Tibial artery (tissue), 4 donors: ENCODE data around the gene OR6B2.

ENCODE experiments used
- DNase-seq, 2 donors: peaks; one replicate each; pipeline ENCODE4 v3.0.0-alpha.2; 2019
- H3K27ac ChIP-seq, 2 donors: fragments of 200-600 bp; sonication (generic) in 1 of 2; 1 replicate in 1 of 2; 2 replicates in 1 of 2; pipeline ENCODE4 v1.5.1; 2018 to 2019; ENCODE audit warnings: mild to moderate bottlenecking in 1 of 2
- H3K27me3 ChIP-seq, 2 donors: fragments of 200-600 bp; sonication (generic) in 1 of 2; one replicate each; pipeline versions ENCODE4 v1.5.1 to v1.6.0; 2016 to 2019
- H3K36me3 ChIP-seq, 3 donors: fragments of 200-600 bp; sonication (generic) in 2 of 3; one replicate each; pipeline ENCODE4 v1.5.1; 2016 to 2019; ENCODE audit warnings: mild to moderate bottlenecking in 2 of 3
- H3K4me1 ChIP-seq, 4 donors: fragments of 200-600 bp; sonication (generic) in 2 of 4; 1 replicate in 3 of 4; 2 replicates in 1 of 4; pipeline ENCODE4 v1.5.1; 2016 to 2019
- H3K4me3 ChIP-seq, 2 donors: fragments of 200-600 bp; sonication (generic) in 1 of 2; 1 replicate in 1 of 2; 2 replicates in 1 of 2; pipeline ENCODE4 v1.5.1; 2018 to 2019; ENCODE audit warnings: mild to moderate bottlenecking in 2 of 2
- H3K9me3 ChIP-seq, 3 donors: fragments of 200-600 bp; sonication (generic) in 1 of 3; one replicate each; pipeline ENCODE4 v1.5.1; 2016 to 2019
- CTCF ChIP-seq, 2 experiments: fragments of 200-600 bp in 1 of 2; fragments of 450-650 bp in 1 of 2; IDR thresholded peaks; one replicate each; pipeline ENCODE4 v1.5.1; 2017 to 2019; ENCODE audit warnings: antibody characterized with exemption in 2 of 2, mild to moderate bottlenecking in 1 of 2, moderate library complexity in 1 of 2
- intact Hi-C: fragments of 100-400 bp; cut with DNase I; formaldehyde crosslinking; loops from one replicate; pipeline ENCODE4 v1.15.0; 2023; ENCODE audit warnings: low total_unique reads

The OR6B2 gene

GRCh38 chr2:240069829-240070228 lies 39.6 kb upstream of the OR6B2 start:
- Histone ChIP-seq H3K4me3 (no peak overlapping the region), H3K4me1 (no peaks in the 10 kb centered on the region), H3K9me3 (peaks cover 0 to 5% (median 0%) of the 10 kb centered on the region in 3 donors), H3K27me3 (peaks cover 0 to 6% of the 10 kb centered on the region in 2 donors), H3K27ac (no peak overlapping the region), H3K36me3 (no peaks in the 10 kb centered on the region)
- no peak for TF ChIP-seq CTCF (IDR thresholded peaks at IDR 0.05)
- DNase-seq: no peak
- intact Hi-C loops: no loop called here

GRCh38 chr2:240068193-240068592 lies 38.0 kb upstream of the OR6B2 start:
- no peak for DNase-seq

GRCh38 chr2:240066489-240066888 lies 36.3 kb upstream of the OR6B2 start:
- H3K27me3 ChIP-seq: peaks cover 0 to 6% of the 10 kb centered on the region in 2 donors
- H3K4me3 ChIP-seq: no peak overlapping the region
- peaks cover 0 to 5% (median 0%) of the 10 kb centered on the region in 3 donors for H3K9me3 ChIP-seq
- no peak overlapping the region for H3K27ac ChIP-seq
- no peaks in the 10 kb centered on the region for H3K4me1 ChIP-seq
- intact Hi-C loops: no loop called here
- DNase-seq: no peak
- no peaks in the 10 kb centered on the region for H3K36me3 ChIP-seq
- TF ChIP-seq CTCF (IDR thresholded peaks at IDR 0.05): no peak

More at GRCh38 chr2:240068193-240068592, 38.0 kb upstream of the OR6B2 start:
- no peak for TF ChIP-seq CTCF (IDR thresholded peaks at IDR 0.05)
- no peaks in the 10 kb centered on the region for H3K4me1 ChIP-seq
- peaks cover 0 to 5% (median 0%) of the 10 kb centered on the region in 3 donors for H3K9me3 ChIP-seq
- H3K4me3 ChIP-seq: no peak overlapping the region
- intact Hi-C loops: no loop called here
- H3K27me3 ChIP-seq: peaks cover 0 to 6% of the 10 kb centered on the region in 2 donors
- no peaks in the 10 kb centered on the region for H3K36me3 ChIP-seq
- H3K27ac ChIP-seq: no peak overlapping the region

- intact Hi-C loops: no loop called here
- DNase-seq: no peak
- Histone ChIP-seq H3K4me3 (no peak overlapping the region), H3K27ac (no peak overlapping the region), H3K4me1 (no peaks in the 10 kb centered on the region), H3K9me3 (peaks cover 0 to 5% (median 0%) of the 10 kb centered on the region in 3 donors), H3K36me3 (no peaks in the 10 kb centered on the region), H3K27me3 (peaks cover 0 to 6% of the 10 kb centered on the region in 2 donors)
- TF ChIP-seq CTCF (IDR thresholded peaks at IDR 0.05): no peak
Observed at GRCh38 chr2:240064898-240065297, 34.7 kb upstream of the OR6B2 start.

GRCh38 chr2:240060977-240061591 lies 30.9 kb upstream of the OR6B2 start:
- H3K36me3 ChIP-seq: no peaks in the 10 kb centered on the region
- H3K9me3 ChIP-seq: no peaks in the 10 kb centered on the region
- no peak overlapping the region for H3K27ac ChIP-seq
- no peak for DNase-seq
- peak; percentile 51 to 54 for TF ChIP-seq CTCF (IDR thresholded peaks at IDR 0.05)
- peaks cover 0 to 24% of the 10 kb centered on the region in 2 donors for H3K27me3 ChIP-seq
- no peak overlapping the region for H3K4me3 ChIP-seq
- intact Hi-C loops: loop anchor here (2.0 kb wide), 1 partner anchor 84 kb away; no protein-coding TSS in a partner anchor
- H3K4me1 ChIP-seq: no peaks in the 10 kb centered on the region
